HEK293 (cell line): ENCODE results near the gene ZSWIM1.
A peak's percentile ranks its signal among the peaks of the same experiment; 100 is the strongest.

Source experiments
- BCL6B ChIP-seq: fragments of 450-650 bp; formaldehyde crosslinking; IDR thresholded peaks from 2 replicates; pipeline ENCODE4 v1.5.1; 2017; ENCODE audit warnings: missing biosample characterization, missing genetic modification characterization
- CTCF ChIP-seq: fragments of 450-650 bp; formaldehyde crosslinking; IDR thresholded peaks from 2 replicates; pipeline ENCODE4 v1.5.1; 2016; ENCODE audit warnings: missing biosample characterization, missing genetic modification characterization
- GLI2 ChIP-seq: fragments of 450-650 bp; formaldehyde crosslinking; IDR thresholded peaks from 2 replicates; pipeline ENCODE4; 2017; ENCODE audit warnings: missing biosample characterization, missing genetic modification characterization, low read depth, borderline replicate concordance
- IKZF3 ChIP-seq: fragments of 450-650 bp; IDR thresholded peaks from 2 replicates; pipeline ENCODE4 v1.5.0; 2018; ENCODE audit warnings: missing biosample characterization, mild to moderate bottlenecking, missing genetic modification characterization, moderate library complexity
- KLF16 ChIP-seq: fragments of 450-650 bp; formaldehyde crosslinking; IDR thresholded peaks from 2 replicates; pipeline ENCODE4 v1.5.1; 2017; ENCODE audit warnings: missing biosample characterization, missing genetic modification characterization
- TRIM28 ChIP-seq: IDR thresholded peaks from 2 replicates; pipeline ENCODE4 v1.6.1; 2011; ENCODE audit warnings: low read length, control low read depth, borderline replicate concordance
- ZBTB21 ChIP-seq: fragments of 450-650 bp; formaldehyde crosslinking; IDR thresholded peaks from 2 replicates; pipeline ENCODE4 v1.5.1; 2017; ENCODE audit warnings: missing biosample characterization, missing genetic modification characterization
- ZBTB44 ChIP-seq: fragments of 450-650 bp; IDR thresholded peaks from 2 replicates; pipeline ENCODE4 v1.5.1; 2018; ENCODE audit warnings: missing biosample characterization, mild to moderate bottlenecking, missing genetic modification characterization
- ZFP41 ChIP-seq: fragments of 450-650 bp; formaldehyde crosslinking; IDR thresholded peaks from 2 replicates; pipeline ENCODE4 v1.5.1; 2016; ENCODE audit warnings: missing biosample characterization, missing genetic modification characterization, borderline replicate concordance
- ZFP69B ChIP-seq: fragments of 450-650 bp; formaldehyde crosslinking; IDR thresholded peaks from 2 replicates; pipeline ENCODE4 v1.5.1; 2016; ENCODE audit warnings: missing biosample characterization, missing genetic modification characterization
- ZNF112 ChIP-seq: fragments of 450-650 bp; formaldehyde crosslinking; IDR thresholded peaks from 2 replicates; pipeline ENCODE4 v1.5.0; 2017; ENCODE audit warnings: missing biosample characterization, missing genetic modification characterization
- ZNF121 ChIP-seq: fragments of 450-650 bp; formaldehyde crosslinking; IDR thresholded peaks from 2 replicates; pipeline ENCODE4 v1.5.1; 2016; ENCODE audit warnings: missing biosample characterization, missing genetic modification characterization
- ZNF175 ChIP-seq: fragments of 450-650 bp; formaldehyde crosslinking; IDR thresholded peaks from 2 replicates; pipeline ENCODE4 v1.5.1; 2016; ENCODE audit warnings: missing biosample characterization, missing genetic modification characterization
- ZNF18 ChIP-seq: fragments of 450-650 bp; formaldehyde crosslinking; IDR thresholded peaks from 2 replicates; pipeline ENCODE4 v1.5.1; 2016; ENCODE audit warnings: missing biosample characterization, missing genetic modification characterization
- ZNF19 ChIP-seq: fragments of 450-650 bp; formaldehyde crosslinking; IDR thresholded peaks from 2 replicates; pipeline ENCODE4; 2016; ENCODE audit warnings: missing biosample characterization, missing genetic modification characterization, low read depth
- ZNF23 ChIP-seq: fragments of 450-650 bp; formaldehyde crosslinking; IDR thresholded peaks from 2 replicates; pipeline ENCODE4 v1.5.1; 2016; ENCODE audit warnings: missing biosample characterization, missing genetic modification characterization, borderline replicate concordance
- ZNF248 ChIP-seq: fragments of 450-650 bp; formaldehyde crosslinking; IDR thresholded peaks from 2 replicates; pipeline ENCODE4 v1.5.1; 2017; ENCODE audit warnings: missing biosample characterization, missing genetic modification characterization
- ZNF26 ChIP-seq: fragments of 450-650 bp; formaldehyde crosslinking; IDR thresholded peaks from 2 replicates; pipeline ENCODE4 v1.5.1; 2016; ENCODE audit warnings: missing biosample characterization, missing genetic modification characterization
- ZNF311 ChIP-seq: fragments of 450-650 bp; formaldehyde crosslinking; IDR thresholded peaks from 2 replicates; pipeline ENCODE4 v1.5.1; 2017; ENCODE audit warnings: missing biosample characterization, missing genetic modification characterization, borderline replicate concordance
- ZNF324 ChIP-seq: fragments of 450-650 bp; formaldehyde crosslinking; IDR thresholded peaks from 2 replicates; pipeline ENCODE4 v1.5.1; 2016; ENCODE audit warnings: missing biosample characterization, missing genetic modification characterization
- ZNF416 ChIP-seq: fragments of 450-650 bp; formaldehyde crosslinking; IDR thresholded peaks from 2 replicates; pipeline ENCODE4 v1.5.1; 2016; ENCODE audit warnings: missing biosample characterization, missing genetic modification characterization
- ZNF473 ChIP-seq: fragments of 450-650 bp; formaldehyde crosslinking; IDR thresholded peaks from 2 replicates; pipeline ENCODE4 v1.5.1; 2017; ENCODE audit warnings: missing biosample characterization, missing genetic modification characterization
- ZNF48 ChIP-seq: fragments of 450-650 bp; formaldehyde crosslinking; IDR thresholded peaks from 2 replicates; pipeline ENCODE4 v1.5.1; 2016; ENCODE audit warnings: missing biosample characterization, missing genetic modification characterization
- ZNF514 ChIP-seq: fragments of 450-650 bp; formaldehyde crosslinking; IDR thresholded peaks from 2 replicates; pipeline ENCODE4 v1.5.1; 2016; ENCODE audit warnings: missing biosample characterization, missing genetic modification characterization
- ZNF530 ChIP-seq: fragments of 450-650 bp; formaldehyde crosslinking; IDR thresholded peaks from 2 replicates; pipeline ENCODE4 v1.5.1; 2016; ENCODE audit warnings: low read depth, missing biosample characterization, missing genetic modification characterization
- ZNF560 ChIP-seq: fragments of 450-650 bp; formaldehyde crosslinking; IDR thresholded peaks from 2 replicates; pipeline ENCODE4 v1.5.1; 2017; ENCODE audit warnings: missing biosample characterization, missing genetic modification characterization, borderline replicate concordance
- ZNF571 ChIP-seq: fragments of 450-650 bp; formaldehyde crosslinking; IDR thresholded peaks from 2 replicates; pipeline ENCODE4 v1.5.0; 2017; ENCODE audit warnings: missing biosample characterization, missing genetic modification characterization
- ZNF670 ChIP-seq: fragments of 450-650 bp; formaldehyde crosslinking; IDR thresholded peaks from 2 replicates; pipeline ENCODE4 v1.5.1; 2016; ENCODE audit warnings: missing biosample characterization, missing genetic modification characterization, low read depth
- ZNF701 ChIP-seq: fragments of 450-650 bp; formaldehyde crosslinking; IDR thresholded peaks from 2 replicates; pipeline ENCODE4 v1.5.1; 2016; ENCODE audit warnings: missing biosample characterization, missing genetic modification characterization
- ZNF777 ChIP-seq: fragments of 450-650 bp; formaldehyde crosslinking; IDR thresholded peaks from 2 replicates; pipeline ENCODE4 v1.5.1; 2017; ENCODE audit warnings: missing biosample characterization, missing genetic modification characterization, borderline replicate concordance
- ZSCAN23 ChIP-seq: fragments of 450-650 bp; formaldehyde crosslinking; IDR thresholded peaks from 2 replicates; pipeline ENCODE4 v1.5.1; 2016; ENCODE audit warnings: missing biosample characterization, missing genetic modification characterization
- ZSCAN30 ChIP-seq: fragments of 450-650 bp; IDR thresholded peaks from 2 replicates; pipeline ENCODE4 v1.5.1; 2018; ENCODE audit warnings: missing biosample characterization, mild to moderate bottlenecking, missing genetic modification characterization, moderate library complexity

The ZSWIM1 gene

GRCh38 chr20:45860560-45861220 is 20.3 kb upstream of the ZSWIM1 start (continued):
- TF ChIP-seq ZBTB44 (tag by site-specific recombination), result no peak
- no peak for TF ChIP-seq ZNF530
- no peak for TF ChIP-seq ZNF473 (tag by site-specific recombination)
- TF ChIP-seq ZSCAN23 (tag by site-specific recombination), result no peak
- peak; percentile 53 for TF ChIP-seq ZFP69B (tag by site-specific recombination)
- TF ChIP-seq ZNF248 (tag by site-specific recombination), result no peak
- TF ChIP-seq ZFP41 (tag by site-specific recombination), result no peak
- TF ChIP-seq ZNF416 (tag by site-specific recombination), result no peak
- TF ChIP-seq ZSCAN30 (tag by site-specific recombination), result no peak
- no peak for TF ChIP-seq ZNF48
- TF ChIP-seq KLF16 (tag by site-specific recombination), result no peak
- no peak for TF ChIP-seq ZNF670 (tag by site-specific recombination)
- no peak for TF ChIP-seq BCL6B (tag by site-specific recombination)
- no peak for TF ChIP-seq ZNF560
- TF ChIP-seq ZNF324 (tag by site-specific recombination), result no peak
- TF ChIP-seq ZNF777 (tag by site-specific recombination), result no peak
- no peak for TF ChIP-seq ZNF23
- TF ChIP-seq GLI2 (tag by site-specific recombination), result no peak
- 0 out of 2 replicates have a peak, but pooled peaks have one; percentile 45 for TF ChIP-seq ZNF18 (tag by site-specific recombination)
- TF ChIP-seq ZNF514 (tag by site-specific recombination), result no peak
- no peak for TF ChIP-seq ZNF26 (tag by site-specific recombination)
- TF ChIP-seq CTCF, result no peak
- no peak for TF ChIP-seq ZNF701 (tag by site-specific recombination)
- no peak for TF ChIP-seq ZNF175 (tag by site-specific recombination)
- TF ChIP-seq ZNF112 (tag by site-specific recombination), result no peak
- TF ChIP-seq ZNF311, result no peak
- TF ChIP-seq IKZF3 (tag by site-specific recombination), result no peak
- TF ChIP-seq ZNF121 (tag by site-specific recombination), result no peak
- TF ChIP-seq ZBTB21, result peak; percentile 81
- TF ChIP-seq ZNF19 (tag by site-specific recombination), result no peak
- TF ChIP-seq ZNF571, result no peak
- TF ChIP-seq TRIM28, result no peak
